Transverse colon (tissue), 3 donors: Measurements from ENCODE around the gene WWC1.

Source experiments
- CTCF ChIP-seq, 5 experiments: fragments of 200-600 bp in 3 of 5; fragments of 450-650 bp in 2 of 5; sonication (generic) in 3 of 5; IDR thresholded peaks; 1 replicate in 2 of 5; 2 replicates in 3 of 5; pipeline ENCODE4 v1.5.1; 2016 to 2017; ENCODE audit warnings: antibody characterized with exemption in 5 of 5, inconsistent platforms in 3 of 5, mild to moderate bottlenecking in 2 of 5, moderate library complexity in 1 of 5
- POLR2A ChIP-seq: fragments of 450-650 bp; IDR thresholded peaks from one replicate; pipeline ENCODE4 v1.6.1; 2016; ENCODE audit warnings: antibody characterized with exemption, mild to moderate bottlenecking, moderate library complexity

DNA sequence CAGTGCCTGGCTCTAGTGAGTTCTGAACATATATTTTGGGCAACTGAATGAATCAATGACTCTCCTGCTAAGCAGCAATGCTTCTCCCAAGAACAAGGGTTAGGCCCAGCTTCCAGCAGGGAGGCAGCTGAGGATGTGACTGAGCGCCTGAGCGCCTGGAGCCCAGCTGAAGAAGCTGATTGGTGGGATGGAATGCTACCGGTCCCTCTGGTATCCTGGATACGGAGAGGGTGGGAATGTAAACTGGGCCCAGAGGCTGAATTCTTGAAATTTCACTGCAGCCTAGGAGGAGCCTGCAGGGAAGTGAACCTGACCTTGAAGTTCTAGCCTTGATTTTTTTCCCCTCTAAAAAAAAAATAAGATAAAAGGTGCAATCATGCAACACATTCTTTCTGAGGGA, 43.2 kb downstream of the WWC1 start:
- TF ChIP-seq CTCF (IDR thresholded peaks at IDR 0.05): no peak
- no peak for TF ChIP-seq POLR2A
